ENCODE measurements around the gene CREB3L2.
A peak's percentile ranks its signal among the peaks of the same experiment; 100 is the strongest.

The CREB3L2 gene

DNA sequence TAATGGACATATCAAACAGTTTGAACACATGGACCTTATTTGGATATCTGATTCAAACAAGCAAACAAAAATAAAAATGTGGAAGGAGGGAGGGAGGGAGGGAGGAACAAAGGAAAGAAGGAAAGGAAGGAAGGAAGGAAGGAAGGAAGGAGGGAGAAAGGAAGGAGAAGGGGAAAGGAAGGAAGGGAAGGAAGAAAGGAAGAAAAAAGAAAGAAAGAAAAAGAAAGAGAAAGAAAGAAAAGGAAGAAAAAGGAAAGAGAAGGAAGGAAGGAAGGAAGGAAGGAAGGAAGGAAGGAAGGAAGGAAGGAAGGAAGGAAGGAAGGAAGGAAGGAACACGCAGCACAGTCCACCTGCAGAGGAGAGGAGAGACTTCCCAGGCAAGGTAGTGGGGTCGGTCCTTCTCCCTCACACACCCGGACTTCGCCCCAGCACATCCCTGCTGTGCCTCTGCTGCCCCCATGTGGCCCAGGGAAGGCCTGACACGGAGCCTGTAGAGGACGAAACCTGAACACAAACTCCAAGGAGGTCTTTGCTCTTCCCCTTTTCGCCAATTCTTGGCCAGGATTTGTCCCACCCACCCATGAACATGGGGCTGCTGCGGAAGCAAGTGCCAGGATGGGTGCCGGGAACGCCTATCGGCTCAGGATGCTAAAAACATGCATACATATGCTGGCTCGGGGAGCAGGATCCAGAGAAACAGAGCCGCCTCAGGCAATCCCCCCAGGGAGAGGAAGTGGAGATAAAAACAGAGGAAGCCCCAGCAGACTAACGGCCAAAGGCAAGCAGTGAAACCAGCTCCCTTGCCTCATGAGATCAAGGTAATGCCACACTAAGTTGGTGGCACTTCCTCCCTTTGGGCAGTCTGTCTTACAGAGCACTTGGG is 102.8 kb downstream of the CREB3L2 start:
- peak; percentile 49 for DNase-seq (ENCODE audit: low read depth)

DNA sequence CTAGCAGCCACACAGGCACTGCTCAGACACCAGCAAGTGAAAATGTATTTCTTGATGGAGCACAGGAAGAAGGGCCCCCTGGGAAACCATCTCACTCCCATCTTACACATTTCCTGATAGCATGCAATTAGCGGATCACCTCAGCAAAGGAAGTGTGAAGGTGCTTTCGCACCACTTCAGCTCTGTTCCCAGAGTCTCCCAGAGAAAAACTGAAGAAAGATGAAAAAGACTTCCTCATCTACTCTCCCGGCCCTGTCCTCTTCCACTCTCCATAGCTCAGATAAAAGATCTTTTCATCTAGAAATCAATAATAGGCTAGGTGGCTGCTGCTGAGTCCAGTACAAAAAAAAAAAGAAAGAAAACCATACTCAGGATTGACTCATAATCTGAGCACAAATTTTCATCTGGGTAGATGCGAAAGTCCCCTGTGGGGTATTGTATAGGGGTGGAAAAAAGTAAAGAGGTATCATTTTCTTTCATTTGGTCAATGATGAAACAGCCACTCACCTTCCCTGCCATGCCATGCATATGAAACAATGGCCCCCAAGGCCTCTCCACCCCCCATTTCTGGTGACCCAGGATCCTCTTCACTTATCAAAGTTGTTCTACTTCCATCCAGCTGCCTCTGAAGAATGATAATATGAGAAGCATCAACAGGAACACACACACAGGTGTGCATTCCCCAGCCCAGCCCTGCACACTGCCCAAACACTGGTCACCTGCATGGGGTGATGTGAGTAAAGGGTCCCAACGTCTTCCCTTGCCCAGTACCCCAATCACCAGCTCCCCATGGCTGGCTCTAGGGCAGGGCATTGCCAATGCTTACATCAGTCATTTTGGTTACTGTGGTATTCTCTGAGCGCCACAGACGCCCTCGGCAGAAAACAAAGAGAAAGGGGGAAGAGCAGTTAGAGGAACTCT is 106.3 kb downstream of the CREB3L2 start:
- DNase-seq (ENCODE audit: low read depth) = no peak

DNA sequence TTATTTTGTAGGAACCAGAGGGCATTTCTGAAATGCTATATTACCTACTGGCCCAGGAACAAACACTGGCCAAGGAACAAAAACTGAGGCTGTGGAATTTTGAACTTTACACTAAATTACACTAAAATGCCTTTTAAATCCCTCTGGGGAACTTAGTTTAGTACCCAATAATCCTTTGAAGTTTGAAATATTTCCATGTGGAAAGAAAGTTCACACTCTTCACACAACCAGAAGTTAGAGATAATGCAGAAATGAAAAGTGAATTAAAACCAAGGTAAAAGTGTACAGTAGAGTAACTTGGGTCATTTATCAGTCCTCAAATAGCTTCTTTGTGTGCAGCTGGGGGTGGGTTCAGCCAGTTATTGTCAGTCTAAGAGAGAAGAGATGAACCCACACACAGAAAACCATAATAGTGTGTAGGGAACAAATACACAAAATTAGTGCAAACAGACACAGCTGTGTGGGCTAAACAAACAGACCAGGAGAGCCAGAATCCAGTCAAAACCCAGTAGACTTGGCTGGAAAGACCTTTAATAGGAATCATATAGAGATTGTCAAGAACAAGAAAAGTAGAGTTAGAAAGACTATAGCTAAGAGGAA is 108.6 kb downstream of the CREB3L2 start:
- DNase-seq (ENCODE audit: low read depth) = no peak

GRCh38 chr7:137891016-137891655 is 110.8 kb downstream of the CREB3L2 start:
- DNase-seq (ENCODE audit: low read depth) = no peak

DNA sequence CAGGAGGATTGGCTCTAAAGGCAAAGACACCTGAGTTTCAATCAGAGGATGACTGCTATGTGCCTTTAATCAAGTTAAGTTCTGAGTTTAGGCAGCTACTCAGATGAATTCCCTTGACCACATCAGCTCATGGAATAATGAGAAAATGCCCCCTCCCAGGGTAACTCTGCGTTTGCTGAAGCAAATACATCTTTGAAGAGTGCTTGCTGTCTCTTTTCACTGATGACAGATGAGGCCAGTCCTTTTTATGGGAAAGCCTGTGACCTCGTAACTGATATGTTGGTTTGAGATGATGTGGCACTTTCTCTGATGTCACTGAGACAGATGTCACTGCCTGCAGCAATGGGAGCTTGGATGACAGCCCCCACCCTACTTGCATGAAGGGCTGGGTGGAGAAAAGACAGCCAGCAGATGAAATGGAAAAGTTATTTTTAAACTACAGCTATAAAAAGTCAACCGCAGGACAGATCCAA is 111.4 kb downstream of the CREB3L2 start:
- DNase-seq (ENCODE audit: low read depth) = no peak

GRCh38 chr7:137888241-137888640 is 113.6 kb downstream of the CREB3L2 start:
- DNase-seq (ENCODE audit: low read depth) = no peak

- DNase-seq (ENCODE audit: low read depth) = no peak
Measured at GRCh38 chr7:137886746-137887145, 115.1 kb downstream of the CREB3L2 start.

DNA sequence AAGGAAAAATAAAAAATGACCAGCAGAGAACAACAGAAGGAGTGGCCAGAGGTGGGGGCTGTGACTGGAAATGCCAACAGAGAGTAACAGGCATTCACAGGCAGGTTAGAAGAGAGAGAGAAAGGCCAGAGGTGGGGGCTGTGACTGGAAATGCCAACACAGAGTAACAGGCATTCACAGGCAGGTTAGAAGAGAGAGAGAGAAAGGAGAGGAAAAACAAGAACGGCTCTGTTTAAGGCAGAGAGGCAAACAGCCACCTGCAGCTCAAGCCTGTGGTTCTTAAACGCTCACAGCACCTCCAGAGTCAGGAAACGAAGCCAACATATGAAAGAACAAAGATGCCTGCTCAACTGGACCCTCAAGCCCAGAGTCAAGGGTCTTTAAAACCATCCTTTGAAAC is 115.6 kb downstream of the CREB3L2 start:
- no peak for DNase-seq (ENCODE audit: low read depth)

- no peak for DNase-seq (ENCODE audit: low read depth)
Measured at GRCh38 chr7:137885678-137886077, 116.2 kb downstream of the CREB3L2 start.

DNA sequence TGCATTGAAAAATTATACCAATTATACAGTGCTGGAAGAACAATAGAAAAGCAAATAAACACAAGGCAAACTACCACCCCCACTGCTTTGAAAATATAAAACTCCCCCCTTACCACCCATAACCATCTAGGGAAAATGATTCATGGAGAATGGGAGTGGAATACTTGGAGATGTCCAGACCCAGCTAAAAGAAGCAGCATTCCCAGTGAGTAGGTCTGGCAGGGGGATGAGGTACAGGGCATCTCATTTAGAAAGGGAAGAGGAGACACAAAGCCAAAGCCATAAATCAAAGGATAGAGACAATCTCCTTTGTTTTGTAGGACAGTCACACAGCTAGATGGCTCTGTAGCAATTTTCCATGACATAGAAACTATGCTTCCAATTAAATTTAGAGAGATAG is 119.1 kb downstream of the CREB3L2 start:
- no peak for DNase-seq (ENCODE audit: low read depth)

GRCh38 chr7:137882261-137882668 is 119.6 kb downstream of the CREB3L2 start:
- DNase-seq (ENCODE audit: low read depth) = no peak

GRCh38 chr7:137881607-137882260 is 120.2 kb downstream of the CREB3L2 start:
- DNase-seq (ENCODE audit: low read depth) = no peak

DNA sequence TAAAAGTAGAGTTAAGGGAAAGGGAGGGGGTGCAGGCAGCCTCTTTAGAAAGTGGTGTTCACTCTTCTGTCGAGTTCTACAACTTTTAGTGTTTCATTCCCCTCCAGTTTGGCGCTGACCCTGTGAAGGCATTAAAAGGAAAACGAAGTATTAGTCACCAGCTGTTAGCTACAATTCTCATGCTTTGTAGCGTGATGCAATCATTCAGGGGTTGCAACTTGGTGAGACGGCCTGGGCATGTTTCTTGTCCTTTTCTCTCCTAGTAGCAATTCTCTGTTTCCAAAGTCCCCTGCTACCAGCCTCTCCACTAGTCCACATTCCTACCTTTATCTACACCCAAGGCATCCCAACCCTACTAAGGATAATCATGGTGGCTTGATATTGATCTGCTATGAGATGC is 121.5 kb downstream of the CREB3L2 start:
- no peak for DNase-seq (ENCODE audit: low read depth)

DNA sequence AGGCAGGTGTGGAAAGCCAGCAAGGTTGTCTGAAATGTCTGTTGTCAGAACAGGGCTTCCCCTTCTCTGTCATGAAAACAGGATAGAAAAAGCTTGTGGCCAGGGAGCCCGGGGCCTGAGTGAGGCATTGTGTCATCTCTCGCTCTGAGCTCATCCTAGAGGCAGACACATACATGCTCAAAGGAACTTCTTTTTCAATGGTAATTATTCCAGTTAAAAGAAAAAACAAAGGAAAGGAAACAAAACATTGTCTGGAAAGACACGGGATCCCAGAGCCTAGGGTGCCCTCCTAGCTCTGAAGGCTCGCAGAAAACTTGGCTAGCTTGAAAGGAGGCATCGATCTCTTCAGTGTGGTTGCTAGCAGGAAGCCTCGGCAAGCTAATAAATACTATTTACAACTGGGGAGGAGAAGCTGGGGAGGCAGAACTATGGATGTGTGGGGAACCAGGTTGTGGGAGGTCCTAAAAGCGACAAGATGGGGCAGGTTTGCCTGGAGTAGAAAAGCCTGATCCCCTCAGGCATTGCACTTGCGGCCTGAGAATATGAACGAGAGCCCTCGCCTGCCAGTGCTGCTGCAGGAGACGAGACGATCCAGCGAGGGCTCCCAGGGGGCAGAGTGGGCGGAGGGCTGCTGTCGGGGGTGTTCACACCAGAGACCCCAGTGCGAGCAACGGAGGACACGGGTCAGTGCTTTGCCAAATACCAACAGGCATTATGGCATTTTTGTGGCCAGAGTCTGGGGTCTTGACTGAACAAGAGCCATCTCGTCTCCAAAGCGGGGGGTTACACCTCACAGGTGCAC is 122.3 kb downstream of the CREB3L2 start:
- DNase-seq (ENCODE audit: low read depth) = no peak

- DNase-seq (ENCODE audit: low read depth) = peak; percentile 17
Measured at GRCh38 chr7:137878333-137878961, 123.4 kb downstream of the CREB3L2 start.

GRCh38 chr7:137877027-137877675 is 124.7 kb downstream of the CREB3L2 start:
- DNase-seq (ENCODE audit: low read depth) = no peak

DNA sequence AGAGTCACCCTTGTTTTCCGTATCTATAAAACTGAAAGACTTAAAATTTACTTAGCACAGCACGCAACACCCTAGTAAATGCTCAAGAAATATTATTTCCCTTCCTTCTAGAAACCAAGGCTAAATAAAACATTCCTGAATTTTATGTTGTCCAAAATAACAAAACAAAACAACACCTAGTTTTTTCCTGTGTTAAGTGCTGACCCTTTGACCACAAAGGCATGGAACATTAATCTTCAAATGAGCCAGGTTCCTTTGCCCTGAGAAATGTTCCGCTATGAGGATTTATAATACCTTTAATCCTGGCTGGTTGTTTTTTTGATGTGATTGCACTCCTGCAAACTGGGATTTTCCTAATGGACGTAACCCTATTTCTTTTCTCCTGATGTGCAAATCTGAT is 126.1 kb downstream of the CREB3L2 start:
- DNase-seq (ENCODE audit: low read depth) = no peak

- no peak for DNase-seq (ENCODE audit: low read depth)
Measured at GRCh38 chr7:137873979-137874777, 127.7 kb downstream of the CREB3L2 start.

DNA sequence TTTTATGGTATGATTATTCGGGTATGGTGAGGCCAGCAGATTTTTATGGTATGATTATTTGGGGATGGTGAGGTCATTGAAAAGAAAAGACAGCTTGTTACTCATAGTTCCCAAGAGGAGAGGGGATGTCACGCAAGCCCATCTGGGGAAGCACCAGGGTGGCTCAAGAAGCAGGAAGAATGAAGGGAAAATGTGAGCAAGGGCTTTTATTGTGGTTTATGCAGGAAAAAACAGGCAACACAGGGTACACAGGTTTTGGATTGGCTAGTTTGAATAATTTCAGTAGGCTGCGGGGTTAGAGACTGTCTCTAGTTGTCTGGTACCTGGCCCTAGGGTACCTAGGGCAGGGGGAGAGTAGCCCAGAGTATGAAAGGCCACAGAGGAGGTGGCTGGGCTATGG is 128.4 kb downstream of the CREB3L2 start:
- no peak for DNase-seq (ENCODE audit: low read depth)
